NCI-H1694 treated with DMSO at 0.1 percent for 48 hours (cell line): ENCODE results near the gene PRRX2.
A peak's percentile ranks its signal among the peaks of the same experiment; 100 is the strongest.
"Not testable (repeated sequence)": the region's sequence is repeated elsewhere in the genome, so short reads cannot be mapped to it uniquely, and the experiment has no call there.

ENCODE experiments used
- DNase-seq: peaks from one replicate; lab custom pipeline; 2025; lab: John Stamatoyannopoulos, UW

PRRX2 gene

DNA sequence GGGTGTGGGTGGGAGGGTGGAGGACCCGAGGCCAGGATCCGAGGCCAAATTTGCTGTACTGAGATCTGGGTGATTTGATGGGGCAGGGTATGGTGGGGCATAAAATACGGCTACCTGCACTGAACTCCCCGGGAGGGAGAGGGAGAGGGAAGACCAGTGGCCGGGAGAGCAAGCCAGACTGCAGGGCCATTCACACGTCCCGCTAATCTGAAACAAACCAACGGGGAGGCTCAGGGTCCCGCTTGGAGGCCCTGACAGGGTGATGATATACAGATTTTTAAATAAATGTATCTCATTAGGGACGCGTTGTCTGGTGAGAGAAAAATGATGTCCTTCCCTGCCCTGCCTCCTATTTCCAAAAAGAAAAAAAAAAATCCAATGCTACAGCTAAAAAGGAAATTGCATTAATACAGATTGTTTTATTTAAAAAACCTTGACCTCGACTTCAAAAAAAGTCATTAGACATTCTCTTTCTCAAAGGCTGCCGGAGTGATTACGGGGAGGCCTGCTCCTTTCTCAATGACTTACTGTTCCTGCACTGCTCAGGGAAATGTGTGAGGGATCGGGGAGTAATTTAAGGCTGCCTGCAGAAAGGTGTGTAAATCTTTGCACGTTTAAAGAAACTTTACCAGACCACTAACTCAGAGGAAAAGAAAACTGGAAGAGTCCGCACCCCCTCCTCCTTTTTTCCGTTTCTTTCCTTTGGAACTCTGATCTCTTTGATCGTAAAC, 11.5 kb upstream of the PRRX2 start:
- DNase-seq = no peak

DNA sequence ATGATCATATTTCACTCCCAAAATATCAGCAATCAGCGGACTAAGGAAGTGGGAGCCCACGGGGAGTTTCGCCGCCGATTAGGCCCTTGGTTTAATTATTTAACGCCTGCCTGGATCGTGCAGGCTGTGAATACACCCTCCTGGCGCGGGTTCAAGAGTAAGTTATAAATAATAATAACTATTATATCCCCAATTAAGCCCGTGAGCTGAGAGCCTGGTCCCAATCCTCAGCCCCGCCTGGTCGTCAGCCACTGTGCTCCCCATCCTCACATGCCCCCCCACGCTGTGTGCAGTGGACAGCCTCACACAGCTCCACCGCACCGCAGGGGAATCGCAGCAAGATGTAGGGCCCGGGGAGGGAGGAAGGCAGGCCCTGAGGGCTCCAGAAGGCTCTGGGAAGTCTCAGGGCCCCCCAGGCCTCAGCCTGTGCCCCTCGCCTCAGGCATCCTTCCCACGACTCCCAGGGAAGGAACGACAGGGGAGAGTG, 10.8 kb upstream of the PRRX2 start:
- DNase-seq = no peak

DNA sequence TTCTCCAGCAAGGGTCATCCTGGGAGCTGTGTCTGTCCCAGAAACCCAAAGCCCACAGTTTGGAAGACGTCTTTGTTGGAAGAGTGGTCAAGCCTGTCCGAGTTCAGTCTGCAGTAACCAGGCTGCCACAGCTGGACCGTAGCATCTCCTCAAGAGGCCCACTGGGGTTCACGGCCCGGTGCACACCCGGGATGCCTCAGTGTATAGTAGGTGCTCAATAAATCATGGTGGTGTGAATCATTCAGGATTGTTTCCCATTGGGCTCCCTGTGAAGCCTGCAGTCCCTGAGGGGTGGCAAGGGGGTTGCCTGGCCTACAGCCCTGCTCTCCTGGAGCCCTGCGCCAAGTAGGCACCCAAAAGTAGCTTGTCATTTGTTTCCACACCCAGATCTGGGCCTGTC, 10.3 kb upstream of the PRRX2 start:
- no peak for DNase-seq

DNA sequence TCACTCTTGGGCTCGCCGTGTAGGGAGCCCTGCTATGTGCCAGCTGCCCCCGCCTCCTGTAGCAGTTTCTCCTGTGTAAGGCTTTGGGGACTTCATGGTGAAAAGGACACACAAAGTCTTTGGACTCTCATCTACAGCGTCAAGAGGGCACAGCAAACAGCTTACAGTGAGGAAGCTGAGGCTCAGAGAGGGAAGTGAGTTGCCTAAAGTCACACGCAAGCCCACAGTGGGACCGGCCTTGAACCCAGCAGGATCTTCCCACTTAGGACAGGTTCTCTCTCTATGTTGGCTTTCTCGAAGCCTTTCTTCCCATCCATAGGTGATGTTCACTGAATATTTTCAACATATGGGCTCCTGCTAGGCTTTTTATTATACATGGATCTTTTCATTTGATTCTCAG, 9.8 kb upstream of the PRRX2 start:
- no peak for DNase-seq

DNA sequence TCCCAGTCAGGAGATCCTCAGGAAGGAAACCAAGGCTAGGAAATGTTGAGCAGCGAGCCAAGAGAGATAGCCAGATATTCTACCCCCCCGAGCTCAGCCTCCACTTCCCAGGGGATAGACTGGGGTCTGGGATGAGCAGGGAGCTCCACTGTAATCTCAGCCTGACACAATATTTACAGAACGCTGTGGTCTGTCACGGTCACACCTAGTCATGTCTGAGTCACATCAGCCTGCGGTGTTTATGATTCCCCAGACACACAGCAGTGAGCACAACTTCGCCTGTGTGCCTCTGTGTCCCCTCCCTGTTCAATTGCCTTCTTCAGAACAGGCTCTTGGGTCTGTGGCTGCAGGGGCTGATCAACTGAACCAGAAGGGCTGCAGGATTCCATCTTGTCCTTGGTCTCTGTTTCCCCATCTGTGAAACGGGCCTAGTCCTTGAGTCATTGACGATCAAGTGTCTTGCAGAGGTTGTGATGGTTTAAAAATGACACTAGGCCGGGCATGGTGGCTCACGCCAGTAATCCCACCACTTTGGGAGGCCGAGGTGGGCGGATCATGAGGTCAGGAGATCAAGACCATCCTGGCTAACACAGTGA, 8.6 kb upstream of the PRRX2 start:
- no peak for DNase-seq

DNA sequence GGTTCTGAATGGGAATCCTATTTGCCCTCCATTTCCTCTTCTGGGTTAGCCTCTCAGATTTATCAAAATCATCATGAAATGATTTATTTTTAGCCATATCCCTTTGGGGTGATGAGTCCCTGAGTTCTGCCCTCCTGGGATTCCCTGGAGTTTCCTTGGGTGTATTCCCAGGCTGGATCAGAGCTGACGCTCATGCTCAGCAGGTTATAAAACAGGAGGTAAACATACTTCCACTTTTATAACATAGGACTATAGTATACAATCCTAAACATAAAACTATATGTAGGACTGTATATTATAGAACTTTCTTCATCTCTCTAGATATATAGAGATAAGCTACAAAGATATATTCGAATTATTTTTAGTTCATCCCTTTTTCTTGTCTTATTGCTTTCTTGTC, 4.4 kb upstream of the PRRX2 start:
- DNase-seq = no peak

DNA sequence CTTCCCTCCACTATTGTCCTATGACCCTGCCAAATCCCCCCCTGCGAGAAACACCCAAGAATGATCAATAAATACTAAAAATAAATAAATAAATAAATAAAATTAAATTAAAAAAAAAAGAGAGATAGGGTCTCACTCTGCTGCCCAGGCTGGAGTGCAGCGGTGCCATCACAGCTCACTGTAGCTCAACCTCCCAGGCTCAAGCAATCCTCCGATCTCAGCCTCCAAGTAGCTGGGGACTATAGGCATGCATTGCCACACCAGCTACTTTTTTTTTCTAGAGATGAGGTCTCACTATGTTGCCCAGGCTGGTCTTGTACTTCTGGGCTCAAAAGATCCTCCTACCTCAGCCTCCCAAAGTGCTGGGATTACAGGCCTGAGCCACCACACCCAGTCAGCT, 3.2 kb upstream of the PRRX2 start:
- DNase-seq = not testable (repeated sequence)

DNA sequence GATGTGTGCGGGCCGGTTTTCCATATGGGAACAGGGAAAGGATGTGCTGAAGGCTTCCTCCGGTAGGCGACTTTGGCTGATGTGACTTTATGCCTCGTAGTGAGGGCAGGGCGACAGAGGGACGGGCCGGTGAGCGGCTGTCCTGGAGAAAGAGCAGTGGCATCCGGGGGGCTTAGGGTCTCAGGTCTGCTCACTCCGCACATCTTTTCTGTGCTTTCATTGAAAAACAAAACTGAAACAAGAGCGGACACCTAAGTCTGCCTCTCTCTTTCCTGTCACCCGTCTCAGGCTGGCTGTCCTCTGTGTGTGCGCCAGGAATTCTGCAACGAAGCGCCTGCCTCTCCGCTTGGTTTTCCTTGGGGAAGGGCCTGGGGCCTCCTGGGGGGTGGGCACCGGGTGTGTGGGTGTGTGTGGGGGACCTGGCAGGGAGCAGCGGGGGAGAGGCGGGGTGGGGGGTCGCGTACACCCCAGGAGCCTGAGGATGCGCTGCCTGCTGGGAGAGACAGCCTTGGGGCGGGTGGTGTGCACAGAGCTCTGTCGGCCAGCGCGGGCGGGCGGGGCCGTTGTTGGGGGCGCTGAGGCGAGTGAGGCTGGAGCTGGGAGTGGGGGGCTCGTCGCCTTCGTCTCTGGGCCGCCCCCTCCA, 580 bp upstream of the PRRX2 start:
- DNase-seq = no peak

DNA sequence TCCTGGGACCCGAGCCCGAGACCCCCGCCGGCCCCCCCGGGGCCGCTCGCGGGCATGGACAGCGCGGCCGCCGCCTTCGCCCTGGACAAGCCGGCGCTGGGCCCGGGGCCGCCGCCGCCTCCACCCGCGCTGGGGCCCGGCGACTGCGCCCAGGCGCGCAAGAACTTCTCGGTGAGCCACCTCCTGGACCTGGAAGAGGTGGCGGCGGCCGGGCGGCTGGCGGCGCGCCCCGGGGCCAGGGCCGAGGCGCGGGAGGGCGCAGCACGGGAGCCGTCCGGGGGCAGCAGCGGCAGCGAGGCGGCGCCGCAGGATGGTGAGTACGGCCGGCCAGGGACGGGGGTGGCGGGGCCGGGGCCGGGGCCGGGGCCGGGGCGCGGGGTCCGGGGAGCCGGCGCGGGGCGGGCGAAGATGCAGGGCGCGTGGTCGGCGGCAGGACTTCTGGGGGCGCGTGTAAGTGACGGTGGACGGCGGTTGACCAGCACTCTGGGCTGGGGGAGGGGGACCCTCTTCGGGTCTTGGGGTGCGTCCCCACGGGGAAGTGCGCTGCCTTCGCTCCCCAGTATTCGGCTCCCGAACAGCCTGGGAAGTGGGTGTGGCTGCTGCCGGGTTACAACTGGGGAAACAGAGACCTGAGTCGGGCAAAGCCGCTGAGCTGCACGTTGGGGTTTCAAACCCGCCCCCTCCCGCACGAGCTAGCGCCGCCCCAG, 520 bp downstream of the PRRX2 start:
- no peak for DNase-seq

DNA sequence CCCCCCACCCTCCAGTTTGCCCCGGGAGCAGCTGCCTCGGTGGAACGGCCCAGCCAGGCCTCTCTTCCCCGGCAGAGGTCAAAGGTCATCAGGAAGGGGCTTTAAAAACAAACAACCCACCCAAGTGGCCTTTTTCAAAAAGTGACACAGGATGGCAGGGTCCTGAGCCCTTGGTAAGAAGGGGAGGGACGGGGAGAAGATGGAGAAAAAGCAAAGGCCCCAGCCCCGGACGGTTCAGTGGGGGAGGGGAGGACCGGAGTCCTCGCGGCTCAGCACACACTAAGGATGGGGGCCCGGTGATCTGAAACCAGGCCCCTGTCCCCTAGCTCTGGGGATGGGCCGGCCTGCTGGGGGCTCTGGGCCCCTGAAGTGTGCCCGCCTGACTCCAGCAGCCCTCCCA, 1.1 kb downstream of the PRRX2 start:
- no peak for DNase-seq

DNA sequence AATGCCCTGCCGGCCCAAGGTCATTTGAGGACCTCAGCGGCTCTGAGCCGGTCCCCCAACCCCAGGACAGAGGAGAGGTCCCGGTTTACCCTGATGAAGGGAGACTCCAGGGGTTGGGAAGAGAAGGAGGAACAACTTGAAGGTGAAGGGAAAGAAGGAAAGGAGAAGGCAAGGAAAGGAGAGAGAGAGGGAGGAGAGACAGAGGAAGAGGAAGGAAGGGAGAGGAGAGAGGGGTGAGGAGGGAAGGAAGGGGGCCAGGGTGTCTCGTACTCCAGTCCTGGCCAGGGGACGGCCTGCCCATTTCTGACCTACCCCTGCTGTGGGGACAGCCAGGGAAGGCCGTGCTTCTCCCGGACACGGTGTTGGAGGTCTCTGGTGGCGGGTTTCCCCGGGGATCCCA, 1.9 kb downstream of the PRRX2 start:
- DNase-seq = no peak

DNA sequence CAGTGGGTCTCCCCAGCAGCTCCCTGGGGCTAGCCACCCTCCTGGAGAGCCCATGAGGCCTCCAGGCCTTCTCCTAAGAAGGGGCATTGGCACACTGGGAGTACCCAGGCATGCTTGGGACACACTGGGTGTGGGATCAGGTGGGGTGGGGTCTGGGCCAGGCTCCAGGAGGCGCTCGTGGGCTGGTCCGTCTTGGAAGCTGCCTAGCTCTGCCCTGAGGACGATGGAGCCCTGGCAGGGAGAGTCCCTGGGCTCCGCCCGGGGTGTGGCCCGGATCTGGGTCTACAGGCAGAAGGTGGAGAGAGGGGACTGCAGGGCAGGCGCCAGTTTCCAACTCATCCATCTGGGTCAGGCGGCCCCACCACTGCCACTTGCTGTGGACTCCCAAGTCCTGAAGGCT, 2.4 kb downstream of the PRRX2 start:
- no peak for DNase-seq

DNA sequence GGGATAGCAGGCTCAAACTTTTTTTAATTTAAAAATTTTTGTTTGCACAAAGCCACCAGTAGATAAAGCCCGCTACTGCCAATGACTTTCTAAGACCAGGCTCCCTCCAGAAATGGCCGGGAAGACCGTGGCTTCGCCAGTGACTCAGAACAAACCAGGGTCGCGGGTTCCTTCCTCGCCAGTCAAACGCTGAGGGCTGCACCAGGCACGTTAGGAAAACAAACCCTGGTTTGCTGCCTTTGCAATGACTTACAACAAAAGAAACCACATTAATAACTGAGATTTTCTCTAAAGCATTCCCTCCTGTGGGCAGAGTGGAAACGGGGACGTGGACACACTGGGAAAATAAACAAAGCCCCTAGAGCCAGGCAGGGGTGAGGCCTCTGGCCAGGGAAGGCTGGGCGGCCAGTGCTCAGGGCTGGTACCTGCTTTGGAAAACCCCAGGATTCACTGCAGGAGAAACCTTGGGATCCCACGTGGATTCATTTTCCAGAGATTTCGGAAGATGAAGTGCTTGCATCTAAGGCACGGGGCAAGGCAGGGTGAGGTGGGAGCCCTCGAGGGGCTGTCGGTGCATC, 3.8 kb downstream of the PRRX2 start:
- no peak for DNase-seq

DNA sequence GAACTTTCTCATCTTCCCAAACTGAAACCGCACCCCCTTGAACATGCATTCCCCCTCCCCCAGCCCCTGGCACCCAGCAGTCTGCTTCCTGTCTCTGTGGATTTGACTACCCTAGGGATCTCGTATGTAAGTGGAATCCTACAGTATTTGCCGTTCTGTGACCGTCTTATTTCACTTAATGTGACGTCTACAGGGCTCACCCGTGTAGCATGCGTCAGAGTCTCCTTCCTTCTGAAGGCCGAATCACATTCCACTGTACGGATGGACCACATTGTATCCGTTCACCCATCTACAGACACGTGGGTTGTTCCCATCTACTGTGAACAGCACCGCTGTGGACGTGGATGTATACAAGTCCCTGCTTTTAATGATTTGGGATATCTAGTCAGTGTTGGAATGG, 4.5 kb downstream of the PRRX2 start:
- no peak for DNase-seq

DNA sequence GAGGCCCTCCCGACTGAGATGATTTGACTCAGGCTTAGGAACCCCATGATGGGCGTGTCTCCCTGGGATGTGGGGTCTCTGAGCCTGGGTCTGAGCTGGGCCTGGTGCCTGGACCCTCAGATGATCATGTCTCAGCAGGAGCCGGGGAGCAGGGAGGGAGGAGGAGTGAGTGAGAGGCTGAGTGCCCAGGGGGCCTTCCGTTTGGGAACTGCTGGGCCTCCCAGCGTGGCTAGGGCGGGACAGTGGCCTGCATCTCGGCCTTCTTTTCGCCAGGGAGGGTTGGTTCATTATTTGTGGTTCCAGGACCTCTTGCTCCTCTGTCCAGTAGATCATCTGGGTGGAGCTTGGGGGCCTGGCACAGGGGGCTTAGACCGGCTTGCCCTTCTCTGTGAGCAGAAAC, 5.6 kb downstream of the PRRX2 start:
- no peak for DNase-seq

DNA sequence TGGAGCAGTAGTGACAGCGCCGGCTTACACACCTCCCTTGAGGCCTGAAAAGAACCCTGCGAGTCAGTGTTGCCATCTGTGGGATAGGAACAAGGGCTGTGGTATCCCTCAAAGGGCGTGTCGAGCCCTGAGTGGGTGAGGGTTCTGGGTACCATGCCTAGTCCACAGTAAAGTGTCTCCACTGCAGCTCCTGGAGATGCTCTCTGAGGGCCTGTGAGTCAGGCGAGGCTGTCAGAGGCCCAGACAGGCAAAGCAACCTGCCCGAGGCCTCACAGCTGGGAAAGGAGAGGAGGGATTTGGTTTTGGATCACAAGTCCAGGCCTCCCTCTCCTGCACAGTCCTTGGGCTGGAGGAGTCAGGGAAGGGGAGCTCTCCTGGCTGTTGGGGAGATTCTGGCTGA, 6.1 kb downstream of the PRRX2 start:
- no peak for DNase-seq

DNA sequence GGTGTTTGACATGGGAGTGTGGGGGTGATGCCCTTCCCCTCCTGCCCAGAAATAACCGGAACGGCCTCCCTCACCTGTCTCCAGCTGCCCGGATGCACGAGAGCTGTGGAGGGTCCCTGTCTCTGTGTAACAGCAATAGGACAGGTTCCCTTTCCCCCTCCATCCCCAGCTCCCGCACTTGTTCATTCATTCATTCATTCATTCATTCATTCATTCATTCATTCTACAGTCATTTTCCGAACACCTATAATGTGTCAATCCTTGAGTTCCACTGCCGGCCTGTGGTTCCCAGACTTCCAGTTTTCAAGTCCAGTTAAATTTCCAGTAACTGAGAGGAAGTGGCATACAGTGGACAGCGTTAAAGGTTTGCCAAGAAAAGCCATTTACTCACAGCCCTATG, 7.3 kb downstream of the PRRX2 start:
- DNase-seq = no peak

DNA sequence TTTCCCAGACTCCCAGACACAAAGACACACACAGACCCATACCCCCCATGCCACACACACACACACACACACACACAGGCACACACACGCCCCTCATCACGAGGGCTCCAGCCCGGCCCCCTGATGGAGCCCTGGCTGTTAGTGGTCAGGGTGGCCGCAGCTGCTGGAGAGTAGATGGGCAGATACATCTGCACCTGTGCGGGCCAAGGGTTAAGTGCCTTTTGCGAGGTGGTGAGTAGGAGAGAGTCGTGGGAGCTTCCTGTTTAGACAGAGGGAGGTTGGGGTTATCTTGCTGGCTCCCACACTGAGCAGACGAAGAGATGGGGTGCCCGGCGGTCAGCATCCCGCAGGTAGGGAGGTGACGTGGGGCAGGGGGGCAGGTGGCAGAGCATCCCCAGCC, 8.2 kb downstream of the PRRX2 start:
- no peak for DNase-seq

DNA sequence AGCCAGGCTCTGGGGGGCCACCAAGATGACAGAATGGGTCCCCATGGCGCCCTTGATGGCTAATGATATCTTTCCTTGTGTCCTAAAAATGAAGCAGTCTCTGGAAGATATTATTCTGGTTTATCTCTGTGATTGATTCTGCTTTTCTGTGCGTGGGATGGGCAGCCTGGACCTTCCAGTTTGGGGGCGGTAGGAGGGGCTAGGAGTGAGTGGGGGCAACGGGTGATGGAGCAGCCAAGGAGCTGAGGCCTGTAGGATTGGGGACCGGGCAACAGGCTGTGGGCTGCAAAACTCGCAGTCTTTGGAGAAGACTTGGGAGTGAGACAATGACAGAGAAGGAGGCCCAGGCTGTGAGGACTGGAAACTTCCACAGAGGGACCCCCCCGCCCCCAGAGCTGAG, 8.8 kb downstream of the PRRX2 start:
- DNase-seq = no peak

DNA sequence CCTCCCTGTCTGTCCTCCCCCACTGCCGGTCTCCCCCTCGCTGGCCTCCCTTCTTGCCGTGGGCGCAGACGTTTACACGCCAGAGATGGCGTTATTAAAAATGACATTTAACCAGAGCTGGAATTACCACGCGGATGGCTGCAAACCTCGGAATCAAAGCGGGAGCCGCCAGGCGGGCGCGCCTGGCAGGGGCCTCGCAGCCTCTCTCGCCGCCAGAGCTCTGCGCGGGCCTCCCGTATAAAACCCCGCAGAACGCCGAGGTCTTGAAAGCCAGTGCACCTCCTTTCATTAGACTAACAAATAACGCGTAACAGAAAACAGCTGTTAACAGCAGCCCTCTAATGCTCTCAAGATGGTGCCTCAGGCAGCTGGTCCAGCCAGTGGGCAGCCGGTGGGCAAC, 10.2 kb downstream of the PRRX2 start:
- DNase-seq = no peak

DNA sequence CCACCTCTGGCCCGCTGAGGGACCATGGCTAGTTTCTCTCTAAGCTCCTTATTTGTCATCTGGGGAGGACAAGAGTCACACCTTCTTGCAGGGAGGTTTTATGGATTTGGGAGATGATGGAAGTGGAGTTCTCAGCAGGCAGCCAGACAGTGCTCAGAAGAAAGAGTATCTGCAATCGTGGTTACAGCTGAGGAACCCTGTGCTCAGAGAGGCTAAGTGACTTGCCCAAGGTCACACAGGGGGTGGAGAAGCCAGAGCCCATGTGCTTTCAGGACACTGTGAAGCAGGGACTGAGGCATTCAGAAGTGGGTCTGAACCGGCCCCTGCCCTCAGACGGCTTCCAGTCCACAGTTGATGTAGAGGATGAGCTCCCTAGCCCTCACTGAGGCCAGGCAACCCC, 10.8 kb downstream of the PRRX2 start:
- DNase-seq = no peak

DNA sequence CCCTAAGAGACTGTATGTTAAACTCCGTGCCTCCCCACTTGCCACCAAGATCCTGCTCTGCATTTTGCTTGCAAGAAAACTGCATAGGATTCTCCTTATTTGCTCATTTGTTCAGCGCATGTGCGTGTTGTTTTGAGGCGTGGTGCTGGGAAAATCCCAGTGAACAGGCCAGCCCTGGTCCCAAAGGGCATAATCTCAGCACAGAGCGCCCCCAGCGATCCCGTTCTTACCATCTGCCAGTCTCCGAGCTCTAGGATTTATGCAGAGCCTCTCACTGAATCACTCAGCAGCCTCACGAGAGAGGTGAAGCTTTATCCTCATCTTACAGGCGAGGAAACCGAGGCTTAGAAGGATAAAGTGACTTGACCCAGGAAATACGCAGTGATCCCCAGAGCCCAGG, 11.5 kb downstream of the PRRX2 start:
- peak; percentile 46 for DNase-seq

DNA sequence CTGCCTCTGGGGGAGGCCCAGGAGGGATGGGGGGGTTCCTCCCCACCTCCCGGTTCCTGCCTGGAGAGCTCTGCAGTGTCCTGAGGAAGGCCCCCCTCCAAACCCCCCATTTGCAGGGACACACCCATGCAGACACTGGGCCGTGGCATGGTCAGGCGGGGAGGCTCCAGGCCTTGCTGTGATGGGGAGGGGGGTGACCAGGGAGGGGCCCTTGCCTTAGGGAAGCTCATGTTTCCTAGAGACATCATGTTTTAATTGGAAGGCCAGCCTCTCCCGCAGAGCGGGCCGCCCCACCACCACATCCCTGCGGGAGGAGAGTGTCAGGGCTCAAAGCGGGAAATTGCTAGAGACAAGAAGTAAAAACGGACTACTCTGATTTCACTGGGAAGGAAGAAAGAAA, 12.0 kb downstream of the PRRX2 start:
- no peak for DNase-seq
